BE2C (cell line): ENCODE measurements around the gene ST6GALNAC1. TPM values are rescaled to one million over a fixed set of nuclear protein-coding genes. Genes with fewer than 3 reads are reported as not detected.

ENCODE experiments used
- DNase-seq: peaks from one replicate; pipeline ENCODE4 v3.0.0-alpha.2; 2020
- H3K27me3 ChIP-seq: fragments of 250-450 bp; sonication (Bioruptor Pico); 2 replicates; pipeline ENCODE4 v1.5.1; 2020; ENCODE audit warnings: mild to moderate bottlenecking
- H3K36me3 ChIP-seq: fragments of 250-450 bp; sonication (Bioruptor Pico); 2 replicates; pipeline ENCODE4 v1.5.1; 2020; ENCODE audit warnings: mild to moderate bottlenecking
- H3K4me1 ChIP-seq: fragments of 250-450 bp; sonication (Bioruptor Pico); 2 replicates; pipeline ENCODE4 v1.5.1; 2020
- H3K4me3 ChIP-seq: 2 replicates; pipeline ENCODE4 v1.5.1; 2011; ENCODE audit warnings: low read depth, low read length
- H3K9me3 ChIP-seq: fragments of 250-450 bp; sonication (Bioruptor Pico); 2 replicates; pipeline ENCODE4 v1.5.1; 2020
- polyA plus RNA-seq: library from polyadenylated mRNA; unstranded; fragments of >200 nt; gene quantifications from one replicate; pipeline ENCODE4 v1.2.1, GENCODE V29; 2012; ENCODE audit warnings: low read depth, missing spikeins; ENCODE audit not compliant: insufficient read length, insufficient read depth
- TF ChIP-seq, protein P1 (sequence below): IDR thresholded peaks from 2 replicates; pipeline ENCODE4 v1.5.1; 2012; ENCODE audit warnings: mild to moderate bottlenecking, low read depth, low read length

ST6GALNAC1 gene, protein sequence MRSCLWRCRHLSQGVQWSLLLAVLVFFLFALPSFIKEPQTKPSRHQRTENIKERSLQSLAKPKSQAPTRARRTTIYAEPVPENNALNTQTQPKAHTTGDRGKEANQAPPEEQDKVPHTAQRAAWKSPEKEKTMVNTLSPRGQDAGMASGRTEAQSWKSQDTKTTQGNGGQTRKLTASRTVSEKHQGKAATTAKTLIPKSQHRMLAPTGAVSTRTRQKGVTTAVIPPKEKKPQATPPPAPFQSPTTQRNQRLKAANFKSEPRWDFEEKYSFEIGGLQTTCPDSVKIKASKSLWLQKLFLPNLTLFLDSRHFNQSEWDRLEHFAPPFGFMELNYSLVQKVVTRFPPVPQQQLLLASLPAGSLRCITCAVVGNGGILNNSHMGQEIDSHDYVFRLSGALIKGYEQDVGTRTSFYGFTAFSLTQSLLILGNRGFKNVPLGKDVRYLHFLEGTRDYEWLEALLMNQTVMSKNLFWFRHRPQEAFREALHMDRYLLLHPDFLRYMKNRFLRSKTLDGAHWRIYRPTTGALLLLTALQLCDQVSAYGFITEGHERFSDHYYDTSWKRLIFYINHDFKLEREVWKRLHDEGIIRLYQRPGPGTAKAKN
- polyA plus RNA-seq = 1.4 TPM

- Histone ChIP-seq H3K36me3 (no peaks in the 10 kb centered on the region), H3K4me1 (peaks cover 15% of the 10 kb centered on the region), H3K9me3 (no peaks in the 10 kb centered on the region; the same call in 1 of the 2 replicates), H3K4me3 (no peak within 1 kb of the TSS), H3K27me3 (no peaks in the 10 kb centered on the region)
- no peak for DNase-seq
- TF ChIP-seq, protein P1, sequence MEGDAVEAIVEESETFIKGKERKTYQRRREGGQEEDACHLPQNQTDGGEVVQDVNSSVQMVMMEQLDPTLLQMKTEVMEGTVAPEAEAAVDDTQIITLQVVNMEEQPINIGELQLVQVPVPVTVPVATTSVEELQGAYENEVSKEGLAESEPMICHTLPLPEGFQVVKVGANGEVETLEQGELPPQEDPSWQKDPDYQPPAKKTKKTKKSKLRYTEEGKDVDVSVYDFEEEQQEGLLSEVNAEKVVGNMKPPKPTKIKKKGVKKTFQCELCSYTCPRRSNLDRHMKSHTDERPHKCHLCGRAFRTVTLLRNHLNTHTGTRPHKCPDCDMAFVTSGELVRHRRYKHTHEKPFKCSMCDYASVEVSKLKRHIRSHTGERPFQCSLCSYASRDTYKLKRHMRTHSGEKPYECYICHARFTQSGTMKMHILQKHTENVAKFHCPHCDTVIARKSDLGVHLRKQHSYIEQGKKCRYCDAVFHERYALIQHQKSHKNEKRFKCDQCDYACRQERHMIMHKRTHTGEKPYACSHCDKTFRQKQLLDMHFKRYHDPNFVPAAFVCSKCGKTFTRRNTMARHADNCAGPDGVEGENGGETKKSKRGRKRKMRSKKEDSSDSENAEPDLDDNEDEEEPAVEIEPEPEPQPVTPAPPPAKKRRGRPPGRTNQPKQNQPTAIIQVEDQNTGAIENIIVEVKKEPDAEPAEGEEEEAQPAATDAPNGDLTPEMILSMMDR = no peak
Observed at GRCh38 chr17:76643553-76644148, at the start of gene ST6GALNAC1. Gene ST6GALNAC1, minus strand, starts transcription at chr17:76643757. Its CDS starts 119 bp downstream, at chr17:76643638.

DNA sequence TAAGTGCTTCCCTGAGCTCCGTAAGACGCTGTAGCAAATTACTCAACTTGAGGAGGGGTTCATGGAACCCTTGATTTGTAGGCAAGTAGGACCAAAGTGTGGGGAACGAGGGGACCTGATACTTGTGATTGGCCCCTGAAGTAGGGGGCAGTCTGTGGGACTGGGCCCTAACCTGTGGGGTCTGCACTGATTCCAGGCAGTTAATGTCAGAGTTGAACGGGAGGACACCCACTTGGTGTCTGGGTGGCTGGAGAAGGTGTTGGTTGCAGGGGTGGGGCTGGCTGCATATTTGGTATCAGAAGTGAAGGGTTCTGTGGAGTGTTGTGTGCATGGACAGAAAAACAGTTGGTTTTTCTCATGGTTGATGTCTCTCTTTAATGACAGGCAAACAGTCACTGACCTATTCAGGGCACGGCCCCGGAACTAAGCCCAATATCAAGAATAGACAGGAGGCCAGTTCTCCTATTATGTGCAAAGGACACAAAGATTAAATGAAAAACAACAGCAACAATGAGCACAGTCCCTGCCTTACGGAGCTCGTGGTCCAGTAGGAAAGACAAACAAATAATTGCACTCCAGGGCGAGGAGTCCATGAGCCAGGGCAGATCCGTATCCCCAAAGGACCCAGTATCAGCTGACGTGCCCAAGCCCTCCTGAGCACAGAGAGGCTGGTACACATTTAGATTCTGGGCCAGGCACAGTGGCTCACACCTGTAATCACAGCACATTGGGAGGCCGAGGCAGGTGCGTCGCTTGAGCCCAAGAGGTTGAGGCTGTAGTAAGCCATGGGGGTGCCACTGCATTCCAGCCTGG is 48.0 kb upstream of the ST6GALNAC1 start:
- Histone ChIP-seq H3K4me1 (peaks cover 21% of the 10 kb centered on the region), H3K36me3 (peaks cover 32% of the 10 kb centered on the region), H3K9me3 (no peaks in the 10 kb centered on the region), H3K27me3 (no peaks in the 10 kb centered on the region), H3K4me3 (no peak overlapping the region)
- DNase-seq = no peak
- TF ChIP-seq, protein P1 = no peak

DNA sequence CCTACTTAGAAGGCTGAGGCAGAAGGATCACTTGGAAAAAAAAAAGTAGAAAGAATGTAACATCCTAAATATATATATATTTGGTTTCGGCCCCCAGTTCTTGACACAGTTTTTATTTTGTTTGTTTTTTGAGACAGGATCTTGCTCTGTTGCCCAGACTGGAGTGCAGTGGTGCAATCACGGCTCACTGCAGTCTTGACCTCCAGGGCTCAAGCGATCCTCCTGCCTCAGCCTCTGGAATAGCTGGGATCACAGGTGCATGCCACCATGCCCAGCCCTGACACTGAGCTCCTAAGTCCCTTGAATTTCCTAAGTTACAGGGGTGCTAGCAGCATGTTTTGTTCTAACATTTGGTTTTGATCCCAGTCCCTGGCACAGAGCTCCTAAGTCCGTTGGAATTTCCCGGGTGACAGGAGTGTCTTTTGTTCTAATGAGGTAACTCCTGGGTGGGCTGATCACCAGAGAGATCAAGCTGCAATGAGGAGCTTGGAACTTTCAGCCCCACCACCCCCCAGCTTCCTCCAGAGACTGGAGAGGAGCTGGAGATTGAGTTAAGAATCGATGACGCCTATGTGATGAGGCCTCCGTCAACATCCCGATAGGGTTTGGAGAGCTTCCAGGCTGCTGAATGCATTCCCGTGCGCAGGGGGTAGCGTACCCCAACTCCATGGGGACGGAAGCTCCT is 47.2 kb upstream of the ST6GALNAC1 start:
- no peaks in the 10 kb centered on the region for H3K27me3 ChIP-seq
- DNase-seq = no peak
- no peak overlapping the region for H3K4me3 ChIP-seq
- peaks cover 16% of the 10 kb centered on the region for H3K4me1 ChIP-seq
- peaks cover 28% of the 10 kb centered on the region for H3K36me3 ChIP-seq
- TF ChIP-seq, protein P1 = no peak
- no peaks in the 10 kb centered on the region for H3K9me3 ChIP-seq

DNA sequence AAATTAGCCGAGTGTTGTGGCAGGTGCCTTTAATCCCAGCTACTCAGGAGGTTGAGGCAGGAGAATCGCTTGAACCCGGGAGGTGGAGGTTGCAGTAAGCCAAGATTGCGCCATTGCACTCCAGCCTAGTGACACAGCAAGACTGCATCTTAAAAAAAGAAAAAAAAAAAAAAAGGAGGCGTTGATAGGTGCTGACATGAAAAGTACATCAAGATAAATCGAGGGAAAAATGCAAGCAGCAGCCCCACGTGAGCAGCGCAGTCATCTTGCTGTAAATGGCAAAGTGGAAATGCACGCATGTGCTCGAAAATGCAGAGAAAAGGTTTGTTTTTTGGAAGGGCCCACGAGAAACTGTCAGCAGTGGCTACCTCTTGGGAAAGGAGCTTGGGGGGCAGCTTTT is 46.3 kb upstream of the ST6GALNAC1 start:
- DNase-seq = no peak
- Histone ChIP-seq H3K4me3 (no peak overlapping the region), H3K4me1 (peaks cover 16% of the 10 kb centered on the region), H3K36me3 (peaks cover 25% of the 10 kb centered on the region), H3K9me3 (no peaks in the 10 kb centered on the region), H3K27me3 (no peaks in the 10 kb centered on the region)
- TF ChIP-seq, protein P1 = no peak

GRCh38 chr17:76688165-76688622 is 44.6 kb upstream of the ST6GALNAC1 start:
- no peaks in the 10 kb centered on the region for H3K27me3 ChIP-seq
- TF ChIP-seq, protein P1 = no peak
- peaks cover 36% of the 10 kb centered on the region for H3K36me3 ChIP-seq
- no peaks in the 10 kb centered on the region for H3K9me3 ChIP-seq
- no peak overlapping the region for H3K4me3 ChIP-seq
- DNase-seq = no peak
- peaks cover 28% of the 10 kb centered on the region for H3K4me1 ChIP-seq
